ENCODE data around the gene C2orf15.
"Not testable (repeated sequence)": the region's sequence is repeated elsewhere in the genome, so short reads cannot be mapped to it uniquely, and the experiment has no call there.

C2orf15 gene

DNA sequence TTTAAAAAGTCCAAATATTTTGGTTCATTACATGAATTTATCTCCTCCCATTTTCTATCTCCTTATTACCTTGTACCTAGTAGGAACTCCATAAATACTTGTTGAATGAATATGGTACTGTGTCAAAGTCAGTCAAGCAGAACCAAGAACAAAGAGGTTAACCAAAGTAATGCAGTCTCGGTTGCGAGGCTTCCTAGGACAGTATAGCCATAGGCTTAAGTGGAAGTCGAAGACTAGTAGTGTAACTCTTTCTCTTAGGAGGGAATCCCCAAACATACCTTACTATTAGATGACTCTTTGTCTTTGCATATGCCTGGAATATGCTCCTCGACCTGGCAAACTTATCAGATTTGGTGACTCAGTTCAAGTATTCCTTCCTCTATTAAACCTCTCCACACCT is 18.1 kb downstream of the C2orf15 start:
- DNase-seq (ENCODE audit: low read depth in 2 of 3, low spot score in 2 of 3), result no peak

DNA sequence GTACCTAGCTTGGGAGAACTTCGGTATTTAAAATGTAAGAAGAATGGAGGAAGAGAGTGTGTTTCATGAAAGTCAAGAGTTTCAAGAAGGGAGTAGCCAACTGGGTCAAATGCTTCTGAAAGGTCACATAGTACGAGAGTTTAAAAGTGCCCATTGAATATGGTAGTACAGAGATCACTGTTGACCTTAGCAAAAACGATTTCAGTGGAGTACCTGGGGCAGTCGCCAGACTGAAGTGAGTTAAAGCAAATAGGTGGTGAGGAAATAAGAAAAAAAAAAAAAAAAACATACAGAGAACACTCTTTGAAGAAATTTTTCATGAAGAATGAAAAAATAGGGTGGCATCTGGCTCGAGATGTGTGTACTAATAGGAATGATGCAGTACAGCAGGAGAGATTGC is 24.7 kb downstream of the C2orf15 start:
- DNase-seq (ENCODE audit: low read depth in 2 of 3, low spot score in 2 of 3), result no peak

DNA sequence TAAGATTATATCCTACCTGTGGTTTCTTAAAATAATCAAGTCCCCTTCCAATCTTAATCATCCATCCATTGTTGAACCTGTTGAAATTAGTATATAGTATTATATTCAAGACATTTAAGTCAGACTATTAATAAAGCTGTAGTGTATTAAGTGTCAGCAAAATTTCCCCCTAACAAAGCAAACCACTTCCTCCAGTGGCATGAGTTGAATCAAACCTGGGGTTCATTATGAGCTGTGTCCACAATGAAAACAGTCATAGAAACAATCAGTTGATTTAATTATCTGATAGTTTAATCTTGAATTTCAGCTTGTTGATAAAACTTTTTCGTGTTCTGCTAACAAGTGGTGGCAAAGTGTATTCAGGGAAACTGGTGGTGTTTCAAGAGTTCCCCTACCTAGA is 28.0 kb downstream of the C2orf15 start:
- DNase-seq (ENCODE audit: low read depth in 2 of 3, low spot score in 2 of 3), result no peak

DNA sequence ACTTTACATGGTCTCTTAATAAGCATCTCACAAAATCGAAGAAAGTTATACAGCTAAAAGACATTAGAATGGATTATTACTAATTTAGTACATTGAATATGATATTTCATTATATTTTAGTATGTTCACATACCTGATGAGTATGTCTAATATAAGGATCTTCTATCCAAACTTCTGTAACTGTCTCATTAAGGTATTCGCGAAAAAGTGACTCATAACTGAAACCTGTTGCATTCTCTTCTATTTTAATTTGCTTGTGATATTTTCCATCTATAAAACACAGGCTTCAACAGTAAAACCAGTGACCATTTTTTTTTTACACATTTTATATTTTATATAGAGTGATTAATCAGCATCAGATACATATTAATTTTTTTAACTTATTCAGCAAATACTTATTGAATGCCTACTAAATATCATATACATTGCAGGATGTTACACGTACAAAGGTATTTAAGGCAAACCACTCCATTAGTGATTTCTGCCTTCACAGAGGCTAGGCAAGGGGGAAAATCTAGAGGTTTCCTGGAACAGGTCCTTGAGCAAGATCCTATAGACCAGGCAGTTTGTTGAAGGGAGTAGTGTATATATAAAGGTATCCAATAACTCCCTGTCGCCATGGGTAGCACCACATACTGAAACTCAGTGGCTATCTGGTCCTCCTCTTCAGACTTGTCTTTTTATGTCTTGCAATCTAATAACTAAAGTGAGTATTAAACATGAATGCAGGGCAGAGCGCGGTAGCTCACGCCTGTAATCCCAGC is 30.1 kb downstream of the C2orf15 start:
- no peak for DNase-seq (ENCODE audit: low read depth in 2 of 3, low spot score in 2 of 3)

DNA sequence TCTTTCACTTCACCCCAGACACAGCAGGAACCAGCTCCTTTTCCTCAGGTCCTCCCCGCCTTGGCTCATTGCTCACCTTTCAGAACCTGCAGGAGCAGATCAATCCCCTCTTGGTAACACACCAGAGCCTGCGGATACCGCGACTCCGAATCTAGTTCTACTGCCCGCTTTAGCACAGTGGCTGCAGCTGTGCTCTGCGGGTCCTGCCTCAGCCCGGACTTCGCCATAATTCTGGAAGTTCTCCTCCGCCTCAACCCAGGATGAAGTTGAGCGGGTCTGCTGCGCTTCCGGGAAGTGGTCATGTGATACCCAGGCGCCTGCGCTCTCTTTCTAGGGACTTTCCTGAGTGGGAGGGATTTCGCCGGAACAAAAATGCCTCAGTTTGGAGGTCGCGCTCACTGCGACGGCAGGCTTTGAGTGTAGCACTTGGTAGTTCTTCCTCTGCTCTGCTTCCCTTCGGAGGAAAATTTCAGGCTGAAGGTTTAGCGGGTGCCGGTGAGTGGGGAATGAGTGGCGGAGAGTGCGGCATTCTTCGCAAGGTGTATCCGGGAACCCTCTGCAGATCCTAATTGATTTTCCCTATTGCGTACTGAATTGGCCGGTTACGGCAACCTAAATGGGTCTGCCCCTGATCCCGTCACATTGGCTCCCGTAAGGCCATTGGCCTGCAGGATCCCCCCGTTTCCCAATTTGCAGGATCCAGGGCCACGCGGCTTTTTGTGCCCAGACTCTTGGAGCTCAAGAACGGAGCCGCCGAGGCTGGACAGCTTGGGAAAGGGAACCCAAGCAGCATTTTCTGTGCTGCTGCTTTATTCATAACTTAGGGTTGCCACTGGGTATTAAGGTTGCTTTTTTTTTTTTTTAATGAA is 39.5 kb downstream of the C2orf15 start, which contains the start of the genes MITD1 and MRPL30:
MITD1 (minus strand) TSS at position 304 of the 869 bp plus-strand sequence; CDS start at position 227, 77 bp downstream.
MRPL30 (plus strand) TSS at position 430 of the 869 bp plus-strand sequence. CDS start 5,020 bp downstream, outside the sequence.
- peak; percentile 59 to 75 (median 72) for DNase-seq (ENCODE audit: low read depth in 2 of 3, low spot score in 2 of 3)

DNA sequence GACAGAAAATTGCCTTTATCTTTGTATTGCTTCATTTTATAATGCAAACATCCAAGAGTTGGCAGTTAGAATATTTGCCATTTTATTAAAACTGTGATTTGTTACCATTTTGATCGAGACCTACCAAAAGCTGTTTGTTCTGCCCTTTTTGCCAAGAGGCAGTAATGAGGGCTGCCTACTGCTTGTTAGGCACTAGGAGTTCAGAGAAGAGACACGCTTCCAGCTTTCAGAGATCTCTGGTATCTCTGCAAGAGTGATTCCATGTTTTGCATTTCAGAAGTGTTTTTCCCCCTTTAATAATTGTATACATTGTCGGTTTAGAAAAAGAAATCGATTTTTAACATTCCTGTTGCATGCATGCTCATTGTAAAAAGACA is 40.1 kb downstream of the C2orf15 start:
- DNase-seq (ENCODE audit: low read depth in 2 of 3, low spot score in 2 of 3), result no peak

DNA sequence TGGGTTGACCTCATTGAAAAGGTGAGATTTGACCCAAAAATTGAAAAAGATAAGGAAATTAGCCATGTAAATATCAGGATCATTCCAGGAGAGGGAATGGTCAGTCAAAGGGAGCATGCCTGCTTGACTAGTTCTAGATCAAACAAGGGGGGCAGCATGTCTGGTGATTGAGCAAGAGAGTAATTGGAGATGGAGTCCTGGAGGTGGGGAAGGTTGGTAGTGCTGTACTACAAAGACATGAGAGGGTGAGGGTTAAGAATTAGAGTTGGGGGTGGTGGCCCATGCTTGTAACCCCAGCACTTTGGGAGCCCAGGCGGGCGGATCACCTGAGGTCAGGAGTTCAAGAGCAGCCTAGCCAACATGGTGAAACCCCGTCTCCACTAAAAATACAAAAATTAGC is 41.5 kb downstream of the C2orf15 start:
- no peak for DNase-seq (ENCODE audit: low read depth in 2 of 3, low spot score in 2 of 3)

DNA sequence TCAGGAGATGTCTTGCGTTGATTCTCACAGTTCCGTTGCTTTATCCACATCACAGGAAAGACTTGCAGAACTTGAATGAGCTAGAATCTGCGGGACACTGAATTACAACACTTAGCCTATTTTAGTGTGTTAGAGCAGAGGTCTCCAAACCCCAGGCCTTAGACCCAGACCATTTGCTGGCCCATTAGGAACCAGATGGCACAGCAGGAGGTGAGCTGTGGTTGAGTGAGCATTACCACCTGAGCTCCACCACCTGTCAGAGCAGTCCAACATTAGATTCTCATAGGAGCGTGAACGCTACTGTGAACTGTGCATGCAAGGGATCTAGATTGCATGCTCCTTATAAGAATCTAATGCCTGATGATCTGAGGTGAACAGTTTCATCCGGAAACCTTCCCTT is 43.3 kb downstream of the C2orf15 start:
- no peak for DNase-seq (ENCODE audit: low read depth in 2 of 3, low spot score in 2 of 3)

DNA sequence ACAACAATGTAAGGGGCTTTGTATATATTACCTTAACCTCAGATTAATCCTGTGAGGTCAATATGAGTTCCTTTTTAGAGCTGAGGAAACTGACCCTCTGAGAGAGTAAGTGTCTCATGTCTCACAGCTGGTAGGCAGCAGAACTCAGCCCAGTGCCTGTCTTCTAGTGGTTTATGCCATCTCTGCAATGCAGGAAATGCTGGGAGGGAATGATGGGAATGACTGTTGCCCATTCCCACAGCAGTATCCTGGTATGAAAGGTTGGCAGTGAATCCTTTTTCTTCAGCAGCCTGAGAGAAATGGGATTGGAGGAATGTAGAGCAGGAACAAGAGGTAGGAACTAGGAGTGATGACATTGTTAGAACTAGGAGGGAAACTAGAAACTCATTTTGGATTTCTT is 45.5 kb downstream of the C2orf15 start:
- no peak for DNase-seq (ENCODE audit: low read depth in 2 of 3, low spot score in 2 of 3)

DNA sequence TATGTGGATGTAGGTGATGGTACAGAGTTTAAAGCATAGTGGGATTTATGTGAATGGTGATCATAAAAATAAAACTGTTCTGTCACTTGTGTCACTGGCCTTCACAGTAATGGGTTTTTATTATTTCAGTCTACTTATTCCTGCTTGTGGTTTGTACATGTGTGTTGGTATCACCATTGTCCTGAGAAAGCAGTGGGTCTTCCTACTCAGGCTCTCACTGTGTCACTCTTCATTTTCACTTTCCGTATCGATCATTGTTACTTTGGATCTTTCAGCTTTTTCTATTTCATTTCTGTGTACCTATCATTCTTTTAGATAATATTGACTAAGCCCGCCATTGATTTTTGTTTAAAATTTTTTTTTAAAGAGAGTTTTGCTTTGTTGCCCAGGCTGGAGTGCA is 46.9 kb downstream of the C2orf15 start:
- DNase-seq (ENCODE audit: low read depth in 2 of 3, low spot score in 2 of 3), result no peak

DNA sequence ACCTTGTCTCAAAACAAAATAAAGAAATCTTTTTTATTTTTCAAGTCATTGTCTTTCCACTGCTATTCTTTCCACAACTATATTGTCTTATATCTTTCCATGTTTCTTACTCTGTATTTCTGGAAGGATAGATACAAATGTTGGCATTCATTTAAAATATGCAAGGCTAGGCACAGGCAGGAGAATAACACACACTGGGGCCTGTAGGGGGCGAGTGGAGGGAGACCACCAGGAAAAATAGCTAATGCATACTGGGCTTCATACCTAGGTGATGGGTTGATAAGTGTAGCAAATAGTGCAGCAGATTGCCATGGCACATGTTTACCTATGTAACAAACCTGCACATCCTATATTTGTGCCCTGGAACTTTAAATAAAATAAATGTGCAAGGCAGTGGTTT is 49.0 kb downstream of the C2orf15 start:
- DNase-seq (ENCODE audit: low read depth in 2 of 3, low spot score in 2 of 3), result no peak

DNA sequence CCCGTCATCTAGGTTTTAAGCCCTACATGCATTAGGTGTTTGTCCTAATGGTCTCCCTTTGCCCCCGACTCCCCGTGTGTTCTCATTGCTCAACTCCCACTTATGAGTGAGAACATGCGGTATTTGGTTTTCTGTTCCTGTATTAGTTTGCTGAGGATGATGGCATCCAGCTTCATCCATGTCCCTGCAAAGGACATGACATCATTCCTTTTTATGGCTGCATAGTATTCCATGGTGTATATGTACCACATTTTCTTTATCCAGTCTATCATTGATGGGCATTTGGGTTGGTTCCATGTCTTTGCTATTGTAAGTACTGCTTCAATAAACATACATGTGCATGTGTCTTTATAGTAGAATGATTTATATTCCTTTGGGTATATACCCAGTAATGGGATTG is 50.9 kb downstream of the C2orf15 start:
- DNase-seq (ENCODE audit: low read depth in 2 of 3, low spot score in 2 of 3), result not testable (repeated sequence)

DNA sequence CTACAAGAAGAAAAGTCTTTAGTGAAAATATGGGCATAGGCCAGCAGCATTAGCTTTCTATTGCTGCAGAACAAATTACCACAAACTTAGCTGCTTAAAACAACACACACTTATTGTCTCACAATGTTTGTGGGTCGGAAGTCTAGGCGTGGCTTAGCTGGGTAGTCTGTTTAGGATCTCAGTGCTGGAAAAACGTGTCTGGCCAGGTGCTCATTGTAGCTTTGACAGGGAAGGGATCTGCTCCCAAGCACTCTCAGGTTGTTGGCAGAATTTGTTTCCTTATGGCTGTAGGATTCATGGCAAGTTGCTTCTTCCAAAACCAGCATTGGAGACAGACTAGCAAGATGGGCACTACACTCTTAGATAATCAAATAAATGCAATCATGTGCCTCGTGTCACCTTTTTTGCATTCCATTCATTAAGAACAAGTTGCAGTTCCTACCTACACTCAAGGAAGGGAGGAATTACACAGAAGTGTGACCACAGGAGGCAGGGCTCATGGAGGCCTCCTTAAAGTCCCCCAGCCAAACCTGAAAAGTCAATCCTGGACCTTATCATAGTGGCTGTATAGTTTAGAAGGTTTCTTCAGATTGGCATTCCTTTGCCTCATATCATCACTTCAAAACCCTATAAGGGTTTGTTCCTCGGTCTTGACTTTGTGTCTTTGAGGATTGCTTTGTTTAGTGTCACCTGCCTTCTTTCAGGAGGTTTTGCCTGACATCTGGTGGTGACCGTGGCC is 56.8 kb downstream of the C2orf15 start:
- DNase-seq (ENCODE audit: low read depth in 2 of 3, low spot score in 2 of 3), result no peak

DNA sequence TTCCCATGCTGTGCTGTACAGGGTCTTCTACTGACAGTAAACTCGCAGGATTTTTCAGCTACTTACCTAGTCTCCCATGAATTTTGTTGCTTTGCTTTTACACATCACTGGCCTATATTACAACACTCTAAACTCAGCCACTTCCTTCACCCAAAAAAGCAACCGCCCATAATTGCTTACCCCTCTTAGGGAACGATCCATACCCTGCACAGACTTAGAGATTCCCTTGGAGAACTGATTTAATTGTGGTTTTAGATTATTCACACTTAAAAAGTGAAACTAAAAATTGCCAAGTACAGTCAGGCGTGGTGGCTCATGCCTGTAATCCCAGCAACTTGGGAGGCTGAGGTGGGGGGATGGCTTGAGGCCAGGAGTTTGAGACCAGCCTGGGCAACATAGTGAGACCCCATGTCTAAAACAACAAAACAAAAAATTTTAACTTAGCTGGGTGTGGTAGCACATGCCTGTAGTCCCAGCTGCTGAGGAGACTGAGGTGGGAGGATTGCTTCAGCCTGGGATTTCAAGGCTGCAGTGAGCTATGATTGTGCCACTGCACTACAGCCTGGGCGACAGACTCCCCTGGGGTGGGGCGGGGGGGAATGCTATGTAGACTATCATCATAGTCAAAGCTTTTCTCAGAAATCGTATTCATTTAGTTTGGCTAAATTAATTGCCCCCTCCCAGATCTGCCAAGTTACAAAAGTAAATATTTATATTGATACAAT is 58.7 kb downstream of the C2orf15 start:
- DNase-seq (ENCODE audit: low read depth in 2 of 3, low spot score in 2 of 3), result no peak

All from activated CD8-positive, alpha-beta memory T cell treated with anti-CD3 and anti-CD28 coated beads for 48 hours (primary cell).